ENCODE data around the gene XYLT1.
A peak's percentile ranks its signal among the peaks of the same experiment; 100 is the strongest.

XYLT1 gene

DNA sequence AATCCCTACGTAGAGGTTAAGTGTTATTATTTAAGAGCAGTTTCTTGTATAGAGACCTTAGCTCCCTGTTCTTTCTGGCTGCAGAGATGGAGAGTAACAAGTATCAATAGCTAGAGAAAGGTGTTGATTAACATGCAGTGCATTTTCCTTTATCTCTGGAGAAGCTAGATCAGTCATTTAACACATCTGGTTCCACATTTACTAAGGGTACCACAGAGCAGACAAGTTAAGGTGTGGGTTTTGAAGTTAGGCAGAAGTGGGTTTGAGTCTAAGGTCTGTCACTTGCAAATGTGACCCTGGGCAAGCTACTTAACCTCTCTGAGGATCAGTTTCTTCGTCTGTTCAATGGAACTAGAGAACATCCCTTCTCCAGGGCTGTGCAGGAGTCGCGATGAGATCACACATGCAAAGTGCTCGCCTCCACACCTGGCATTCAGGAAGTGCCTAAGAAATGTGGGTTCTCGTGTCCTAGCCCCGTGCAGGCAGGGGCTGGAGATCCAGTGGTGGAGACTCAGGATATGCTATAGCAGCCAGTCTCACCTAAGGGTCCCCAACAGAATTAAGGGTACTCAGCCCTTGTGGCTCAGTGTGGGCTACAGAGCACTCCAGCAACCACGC, 224.4 kb downstream of the XYLT1 start:
- no peak for DNase-seq

DNA sequence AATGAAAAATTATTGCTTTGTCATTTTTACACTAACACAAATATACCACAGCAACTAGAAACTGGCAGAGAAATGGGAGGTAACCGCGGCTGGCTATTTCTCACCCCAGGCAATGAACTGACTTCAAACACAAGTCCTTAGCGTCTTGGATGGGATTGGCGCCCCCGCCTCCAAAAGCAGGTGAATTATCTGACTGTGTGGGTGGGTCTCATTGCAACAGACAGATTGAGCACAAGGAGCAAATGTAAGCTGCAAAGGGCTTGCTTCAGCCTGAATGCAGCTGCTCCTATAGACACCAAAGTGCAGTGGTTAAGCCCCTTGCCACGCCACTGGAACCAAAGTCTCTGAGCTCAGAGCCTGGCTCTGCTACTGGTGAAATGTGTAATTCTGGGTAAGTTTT, 225.0 kb downstream of the XYLT1 start:
- no peak for DNase-seq

DNA sequence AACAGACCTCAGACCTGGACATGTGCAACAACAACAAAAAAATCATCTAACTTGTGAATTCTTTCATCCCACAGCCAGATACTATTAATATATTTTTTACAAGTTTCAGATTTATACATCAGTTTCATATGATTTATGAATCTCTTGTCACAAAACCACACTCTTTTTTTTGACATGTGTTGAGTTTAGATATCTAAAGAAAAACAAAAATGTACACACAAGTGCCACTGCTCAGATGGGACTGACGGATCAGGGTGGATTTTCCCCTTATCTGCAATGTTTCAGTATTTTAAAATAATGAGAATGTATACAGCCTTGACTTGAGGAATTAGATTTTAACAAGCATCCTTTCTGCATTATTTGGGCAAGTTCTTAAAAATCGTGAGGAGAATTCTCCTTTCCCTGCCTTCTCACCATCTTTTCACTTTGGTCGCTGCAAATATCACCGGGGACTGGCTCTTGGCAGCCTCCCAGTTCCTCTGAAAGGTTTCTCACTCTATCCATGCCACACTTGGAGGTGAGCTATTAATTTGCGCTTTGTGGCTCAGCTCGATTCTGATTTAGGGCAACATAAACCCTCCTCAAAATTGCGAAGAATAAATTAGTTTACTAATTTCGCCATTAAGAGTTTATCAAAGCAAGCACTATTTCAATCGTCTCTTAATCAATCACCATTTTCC, 225.7 kb downstream of the XYLT1 start:
- DNase-seq: no peak

DNA sequence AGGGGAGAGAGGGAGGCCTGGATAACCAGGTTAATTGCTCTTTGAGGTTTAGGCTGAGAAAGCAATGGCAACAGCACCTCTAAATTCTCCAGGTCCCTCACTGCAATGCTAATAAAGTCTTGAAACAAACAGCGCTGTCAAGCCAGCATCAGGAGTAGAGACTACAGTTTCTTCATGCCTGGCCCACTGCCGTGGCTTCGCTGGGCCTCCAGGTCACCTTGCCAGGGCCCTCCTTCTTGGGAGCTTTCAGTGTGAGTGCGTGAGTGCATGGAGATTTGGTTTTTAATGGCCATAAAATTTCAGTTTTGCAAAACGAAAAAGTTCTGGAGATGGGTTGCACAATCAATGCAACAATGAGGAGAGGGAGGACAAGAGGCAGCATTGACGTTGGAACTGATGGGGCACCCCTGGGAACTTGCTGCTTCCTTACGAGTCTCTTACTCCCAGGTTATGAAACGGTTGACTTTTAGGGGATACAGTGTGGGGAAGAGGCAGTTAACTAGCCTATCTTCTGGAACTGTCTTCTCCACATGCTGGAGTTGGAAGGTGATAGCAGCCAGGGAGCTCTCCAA, 229.4 kb downstream of the XYLT1 start:
- no peak for DNase-seq

- no peak for DNase-seq
Observed at GRCh38 chr16:17238285-17239028, 232.3 kb downstream of the XYLT1 start.

- no peak for DNase-seq
Observed at GRCh38 chr16:17237350-17237944, 233.3 kb downstream of the XYLT1 start.

- no peak for DNase-seq
Observed at GRCh38 chr16:17235147-17235815, 235.5 kb downstream of the XYLT1 start.

- DNase-seq: no peak
Observed at GRCh38 chr16:17233318-17234002, 237.3 kb downstream of the XYLT1 start.

- no peak for DNase-seq
Observed at GRCh38 chr16:17232487-17232886, 238.3 kb downstream of the XYLT1 start.

GRCh38 chr16:17231972-17232371, 238.8 kb downstream of the XYLT1 start:
- no peak for DNase-seq

- DNase-seq: peak; percentile 18
Observed at GRCh38 chr16:17230932-17231581, 239.7 kb downstream of the XYLT1 start.

GRCh38 chr16:17229766-17230165, 241.0 kb downstream of the XYLT1 start:
- DNase-seq: no peak

GRCh38 chr16:17229131-17229530, 241.6 kb downstream of the XYLT1 start:
- no peak for DNase-seq

- no peak for DNase-seq
Observed at GRCh38 chr16:17228708-17229055, 242.1 kb downstream of the XYLT1 start.

DNA sequence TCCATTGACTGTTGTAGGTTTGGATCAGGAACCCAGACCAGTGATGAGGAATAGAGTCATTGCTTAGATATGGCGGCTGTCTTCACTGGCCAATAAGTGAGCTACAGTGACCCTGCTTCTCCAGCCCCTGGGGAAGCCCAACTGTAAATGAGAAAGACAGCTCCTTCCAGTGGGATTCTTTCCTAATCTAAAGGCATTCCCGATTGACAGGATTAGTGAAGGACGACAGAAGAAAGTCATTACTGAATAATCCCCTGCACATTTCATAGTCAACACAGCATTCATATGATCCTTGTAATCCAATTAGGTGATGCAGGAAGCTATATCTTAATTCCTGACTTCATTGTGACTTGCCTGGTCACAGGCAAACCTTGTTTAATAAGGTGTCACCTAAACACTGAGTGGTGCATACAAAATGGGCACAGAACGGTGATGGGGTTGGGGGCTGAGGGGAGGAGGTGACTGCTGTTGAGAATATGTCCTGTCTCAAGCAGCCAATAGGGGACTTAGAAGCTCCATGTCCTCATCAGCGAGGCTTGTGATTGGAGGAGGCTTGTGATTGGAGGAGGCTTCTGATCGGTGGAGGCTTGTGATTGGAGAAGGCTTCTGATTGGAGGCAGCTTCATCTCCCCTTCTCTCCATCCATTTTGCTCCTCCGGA, 242.6 kb downstream of the XYLT1 start:
- DNase-seq: no peak

- no peak for DNase-seq
Observed at GRCh38 chr16:17227278-17227677, 243.5 kb downstream of the XYLT1 start.

- no peak for DNase-seq
Observed at GRCh38 chr16:17225541-17225940, 245.2 kb downstream of the XYLT1 start.

- no peak for DNase-seq
Observed at GRCh38 chr16:17224879-17225281, 245.9 kb downstream of the XYLT1 start.

- no peak for DNase-seq
Observed at GRCh38 chr16:17224350-17224749, 246.4 kb downstream of the XYLT1 start.

- no peak for DNase-seq
Observed at GRCh38 chr16:17223576-17223975, 247.2 kb downstream of the XYLT1 start.

DNA sequence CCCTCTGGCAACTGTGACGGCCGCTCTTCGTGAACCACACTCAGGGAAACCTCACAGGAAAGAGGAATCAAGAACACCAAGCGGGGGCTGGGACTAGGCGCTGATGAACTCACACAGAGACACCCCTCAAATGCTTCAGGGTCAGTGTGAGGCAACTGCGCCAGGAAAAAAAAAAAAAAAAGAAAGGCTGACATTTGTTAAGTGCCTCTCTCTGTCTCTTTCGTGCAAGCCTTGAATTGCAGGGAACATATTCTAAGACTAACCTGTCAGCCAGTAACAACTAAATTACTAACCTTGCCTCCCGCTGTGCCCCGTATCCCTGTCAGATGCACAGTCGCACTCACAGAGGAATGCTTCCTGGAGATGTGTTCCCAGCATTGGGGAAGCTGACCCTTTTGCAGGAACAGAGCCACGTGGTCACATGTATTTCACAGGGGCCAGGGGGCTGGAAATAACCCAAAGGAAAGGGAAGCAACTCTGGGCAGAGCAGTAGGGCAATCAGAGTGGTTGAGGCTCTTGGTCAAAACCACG, 247.8 kb downstream of the XYLT1 start:
- DNase-seq: no peak
